ENCODE data around the gene CLRN3. TPM values are rescaled to one million over a fixed set of nuclear protein-coding genes. Genes with fewer than 3 reads are reported as not detected.

Gene CLRN3
- total RNA-seq, 4 donors from 2014 or later, result 0.27 TPM; not detected in 3

DNA sequence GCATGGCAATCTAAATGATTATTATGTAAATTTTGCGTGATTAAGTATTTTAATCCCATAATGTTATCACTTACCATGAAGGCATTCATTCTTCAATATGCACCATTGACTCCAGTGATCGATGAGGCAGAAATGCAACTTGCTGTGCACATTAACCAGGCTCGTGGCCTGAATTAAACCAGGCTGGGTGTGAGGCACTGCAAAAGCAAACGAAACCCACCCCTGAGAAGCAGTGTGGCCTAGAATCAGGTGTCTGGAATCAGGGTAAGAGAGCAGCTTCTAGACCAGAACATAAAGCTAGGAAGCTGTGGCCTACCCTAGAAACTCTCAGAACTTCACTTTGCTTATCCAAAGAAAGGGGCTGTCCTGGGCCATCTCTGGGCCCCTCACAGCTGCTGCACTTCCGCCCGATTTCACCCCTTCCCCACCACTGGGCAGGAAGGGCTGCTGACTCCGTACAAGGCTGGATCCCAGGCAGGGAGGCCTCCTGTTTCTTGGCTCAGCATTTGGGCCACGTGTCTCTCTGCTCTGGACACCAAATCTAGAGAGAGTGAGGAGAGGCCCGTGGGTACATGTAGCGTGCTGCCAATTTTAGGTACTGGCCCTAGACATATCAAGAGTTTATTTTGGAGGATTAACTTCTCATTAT is 18.6 kb upstream of the CLRN3 start:
- no peak for ATAC-seq
- no peaks in the 10 kb centered on the region for H3K36me3 ChIP-seq
- TF ChIP-seq, protein P1, sequence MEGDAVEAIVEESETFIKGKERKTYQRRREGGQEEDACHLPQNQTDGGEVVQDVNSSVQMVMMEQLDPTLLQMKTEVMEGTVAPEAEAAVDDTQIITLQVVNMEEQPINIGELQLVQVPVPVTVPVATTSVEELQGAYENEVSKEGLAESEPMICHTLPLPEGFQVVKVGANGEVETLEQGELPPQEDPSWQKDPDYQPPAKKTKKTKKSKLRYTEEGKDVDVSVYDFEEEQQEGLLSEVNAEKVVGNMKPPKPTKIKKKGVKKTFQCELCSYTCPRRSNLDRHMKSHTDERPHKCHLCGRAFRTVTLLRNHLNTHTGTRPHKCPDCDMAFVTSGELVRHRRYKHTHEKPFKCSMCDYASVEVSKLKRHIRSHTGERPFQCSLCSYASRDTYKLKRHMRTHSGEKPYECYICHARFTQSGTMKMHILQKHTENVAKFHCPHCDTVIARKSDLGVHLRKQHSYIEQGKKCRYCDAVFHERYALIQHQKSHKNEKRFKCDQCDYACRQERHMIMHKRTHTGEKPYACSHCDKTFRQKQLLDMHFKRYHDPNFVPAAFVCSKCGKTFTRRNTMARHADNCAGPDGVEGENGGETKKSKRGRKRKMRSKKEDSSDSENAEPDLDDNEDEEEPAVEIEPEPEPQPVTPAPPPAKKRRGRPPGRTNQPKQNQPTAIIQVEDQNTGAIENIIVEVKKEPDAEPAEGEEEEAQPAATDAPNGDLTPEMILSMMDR (IDR thresholded peaks at IDR 0.05 in 4 of 5, conservative IDR thresholded peaks at IDR 0.05 in 1 of 5), result no peak
- no peak for TF ChIP-seq POLR2A (IDR thresholded peaks at IDR 0.05)
- H3K27me3 ChIP-seq, result peaks cover 4 to 8% (median 6%) of the 10 kb centered on the region in 3 donors
- in situ Hi-C loops (cut with MboI; ENCODE audit: low sequenced_read_pairs in 4 of 4) (loop anchor here in 2 of 4 donors (5.0 kb wide), 1 partner anchor 101 kb away; no protein-coding TSS in a partner anchor), intact Hi-C loops (cut with DNase I; ENCODE audit: low total_unique reads) (no loop called here)
- H3K9me3 ChIP-seq, result no peaks in the 10 kb centered on the region
- no peak overlapping the region for H3K4me3 ChIP-seq
- H3K4me1 ChIP-seq, result peaks cover 6 to 7% of the 10 kb centered on the region in 2 donors
- no peak overlapping the region for H3K27ac ChIP-seq
- DNase-seq, result no peak

DNA sequence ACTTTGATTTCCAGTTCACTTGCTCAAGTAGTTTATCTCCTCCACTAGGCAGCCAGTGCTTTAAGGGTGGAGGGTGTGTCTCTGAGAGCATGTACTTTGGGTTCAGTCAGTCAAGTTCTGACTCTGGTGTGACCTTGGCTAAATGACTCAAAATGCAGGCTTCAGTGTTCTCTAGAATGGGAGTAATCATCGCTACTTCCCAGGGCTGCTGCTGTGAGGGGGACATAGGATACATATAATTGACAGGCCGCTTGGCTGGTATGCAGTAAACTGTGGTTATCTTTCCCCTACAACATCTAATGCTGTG is 17.7 kb upstream of the CLRN3 start:
- Histone ChIP-seq H3K4me1 (peaks cover 6 to 7% of the 10 kb centered on the region in 2 donors), H3K27me3 (peaks cover 4 to 8% (median 6%) of the 10 kb centered on the region in 3 donors), H3K4me3 (no peak overlapping the region), H3K9me3 (no peaks in the 10 kb centered on the region), H3K36me3 (no peaks in the 10 kb centered on the region), H3K27ac (no peak overlapping the region)
- TF ChIP-seq, protein P1 (IDR thresholded peaks at IDR 0.05 in 4 of 5, conservative IDR thresholded peaks at IDR 0.05 in 1 of 5), result no peak
- no peak for TF ChIP-seq POLR2A (IDR thresholded peaks at IDR 0.05)
- no peak for DNase-seq
- intact Hi-C loops (cut with DNase I; ENCODE audit: low total_unique reads), result no loop called here
- in situ Hi-C loops (cut with MboI; ENCODE audit: low sequenced_read_pairs in 4 of 4), result loop anchor here in 2 of 4 donors (5.0 kb wide), 1 partner anchor 102 kb away; no protein-coding TSS in a partner anchor
- ATAC-seq, result no peak

DNA sequence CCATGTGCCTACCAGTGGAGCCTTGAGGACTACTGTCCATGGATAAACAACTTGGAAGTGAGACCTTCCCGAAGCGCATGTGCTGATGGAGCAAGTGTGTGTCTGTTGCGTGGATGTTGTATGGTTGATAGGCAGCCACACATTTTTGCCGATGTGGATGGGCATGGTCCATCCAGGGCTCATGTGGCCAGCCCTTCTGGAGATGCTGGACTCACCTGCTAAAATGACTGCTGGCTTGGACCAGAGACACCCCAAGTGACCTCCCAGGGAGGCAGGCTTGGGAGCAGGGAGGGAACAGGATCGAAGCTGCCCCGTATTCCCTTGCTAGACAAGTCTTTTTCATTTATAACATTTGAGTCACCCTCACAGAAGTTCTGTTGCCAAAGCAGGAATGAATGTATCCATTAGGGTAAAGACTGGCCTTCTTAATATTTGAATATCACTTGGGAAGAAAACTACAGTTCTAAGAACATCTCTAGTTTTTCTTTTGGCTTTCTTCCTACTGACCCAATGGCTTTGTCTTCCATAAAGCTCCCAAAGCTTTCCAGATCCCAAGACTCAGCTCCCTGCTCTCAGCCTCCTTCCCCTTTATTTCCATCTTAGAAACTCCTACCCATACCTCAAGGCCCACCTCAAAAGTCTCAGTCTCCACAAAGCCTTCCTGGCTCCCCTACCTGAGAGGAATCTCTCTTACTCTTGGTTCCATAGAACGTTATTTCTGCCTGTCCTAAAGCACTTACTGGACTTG is 17.1 kb upstream of the CLRN3 start:
- no peak for ATAC-seq
- Histone ChIP-seq H3K9me3 (no peaks in the 10 kb centered on the region), H3K27me3 (peaks cover 4 to 8% (median 6%) of the 10 kb centered on the region in 3 donors), H3K27ac (no peak overlapping the region), H3K4me3 (no peak overlapping the region), H3K4me1 (peaks cover 6 to 7% of the 10 kb centered on the region in 2 donors), H3K36me3 (no peaks in the 10 kb centered on the region)
- no peak for TF ChIP-seq POLR2A (IDR thresholded peaks at IDR 0.05)
- TF ChIP-seq, protein P1 (IDR thresholded peaks at IDR 0.05 in 4 of 5, conservative IDR thresholded peaks at IDR 0.05 in 1 of 5), result no peak
- in situ Hi-C loops (cut with MboI; ENCODE audit: low sequenced_read_pairs in 4 of 4) (loop anchor here (5.0 to 10.0 kb wide), 2 partner anchors 102 to 105 kb away; no protein-coding TSS in a partner anchor), intact Hi-C loops (cut with DNase I; ENCODE audit: low total_unique reads) (no loop called here)
- DNase-seq, result no peak

DNA sequence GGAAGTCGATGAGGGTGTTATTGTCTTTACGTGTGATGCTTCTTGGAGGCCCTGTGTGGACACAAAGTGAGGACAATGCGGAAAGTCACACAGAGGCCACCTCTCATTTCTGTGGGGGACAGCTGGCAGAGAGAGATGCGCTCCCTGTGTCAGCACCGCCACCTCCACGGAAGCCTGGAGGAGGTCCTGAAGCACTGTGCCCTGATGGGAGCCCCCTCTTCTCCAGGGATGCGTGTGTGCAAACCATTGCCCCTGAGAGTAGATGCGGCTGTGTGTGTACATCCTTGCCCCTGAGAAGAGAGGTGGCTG is 16.2 kb upstream of the CLRN3 start:
- in situ Hi-C loops (cut with MboI; ENCODE audit: low sequenced_read_pairs in 4 of 4), result loop anchor here in 2 of 4 donors (10.0 kb wide), 1 partner anchor 106 kb away; no protein-coding TSS in a partner anchor
- H3K9me3 ChIP-seq, result no peaks in the 10 kb centered on the region
- DNase-seq, result no peak
- intact Hi-C loops (cut with DNase I; ENCODE audit: low total_unique reads), result no loop called here
- no peak overlapping the region for H3K4me3 ChIP-seq
- H3K36me3 ChIP-seq, result no peaks in the 10 kb centered on the region
- H3K27me3 ChIP-seq, result peaks cover 4 to 8% (median 6%) of the 10 kb centered on the region in 3 donors
- no peak overlapping the region for H3K27ac ChIP-seq
- no peak for TF ChIP-seq POLR2A (IDR thresholded peaks at IDR 0.05)
- TF ChIP-seq, protein P1 (IDR thresholded peaks at IDR 0.05 in 4 of 5, conservative IDR thresholded peaks at IDR 0.05 in 1 of 5), result no peak
- no peak for ATAC-seq
- H3K4me1 ChIP-seq, result peaks cover 6 to 7% of the 10 kb centered on the region in 2 donors

All from gastrocnemius medialis (tissue), 4 donors.